SK-MEL-5 (cell line): ENCODE data around the gene NECAB2. TPM values are rescaled to one million over a fixed set of nuclear protein-coding genes. Genes with fewer than 3 reads are reported as not detected.
"Not testable (repeated sequence)": the region's sequence is repeated elsewhere in the genome, so short reads cannot be mapped to it uniquely, and the experiment has no call there.

Experiments used
- DNase-seq: peaks from one replicate; pipeline ENCODE4 v3.0.0-alpha.2; 2016; ENCODE audit warnings: low read depth, low spot score
- in situ Hi-C: cut with HindIII; loops from 2 replicates; pipeline ENCODE4 v1.10.0; 2016; ENCODE audit warnings: low sequenced_read_pairs, high pct_unique_total_duplicates, low pct_unique_long_range_greater_than_20kb
- total RNA-seq: library from RNA; depleted of rRNA; stranded (reverse); fragments of >200 nt; shearing (Covaris generic); gene quantifications from 2 replicates; pipeline ENCODE4 v1.2.3, GENCODE V29; 2014

Gene NECAB2
- total RNA-seq, 1 experiment from 2014 or later = not detected

DNA sequence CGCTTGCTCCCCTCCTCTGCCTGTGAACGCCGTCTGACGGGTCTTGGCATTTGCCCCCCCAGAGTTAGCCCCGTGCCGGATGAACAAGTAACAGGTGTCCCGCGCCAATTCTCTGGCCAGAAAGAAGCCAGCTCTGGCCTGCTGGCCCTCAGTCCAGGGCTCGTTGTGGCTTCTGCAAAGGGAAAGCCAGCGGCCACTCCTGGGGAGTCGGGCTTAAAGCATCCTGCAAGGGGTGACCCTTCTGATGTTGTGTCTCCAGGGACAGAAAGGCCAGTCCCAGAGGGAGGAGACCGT, 33.4 kb upstream of the NECAB2 start:
- in situ Hi-C loops = no loop called here
- DNase-seq = no peak

DNA sequence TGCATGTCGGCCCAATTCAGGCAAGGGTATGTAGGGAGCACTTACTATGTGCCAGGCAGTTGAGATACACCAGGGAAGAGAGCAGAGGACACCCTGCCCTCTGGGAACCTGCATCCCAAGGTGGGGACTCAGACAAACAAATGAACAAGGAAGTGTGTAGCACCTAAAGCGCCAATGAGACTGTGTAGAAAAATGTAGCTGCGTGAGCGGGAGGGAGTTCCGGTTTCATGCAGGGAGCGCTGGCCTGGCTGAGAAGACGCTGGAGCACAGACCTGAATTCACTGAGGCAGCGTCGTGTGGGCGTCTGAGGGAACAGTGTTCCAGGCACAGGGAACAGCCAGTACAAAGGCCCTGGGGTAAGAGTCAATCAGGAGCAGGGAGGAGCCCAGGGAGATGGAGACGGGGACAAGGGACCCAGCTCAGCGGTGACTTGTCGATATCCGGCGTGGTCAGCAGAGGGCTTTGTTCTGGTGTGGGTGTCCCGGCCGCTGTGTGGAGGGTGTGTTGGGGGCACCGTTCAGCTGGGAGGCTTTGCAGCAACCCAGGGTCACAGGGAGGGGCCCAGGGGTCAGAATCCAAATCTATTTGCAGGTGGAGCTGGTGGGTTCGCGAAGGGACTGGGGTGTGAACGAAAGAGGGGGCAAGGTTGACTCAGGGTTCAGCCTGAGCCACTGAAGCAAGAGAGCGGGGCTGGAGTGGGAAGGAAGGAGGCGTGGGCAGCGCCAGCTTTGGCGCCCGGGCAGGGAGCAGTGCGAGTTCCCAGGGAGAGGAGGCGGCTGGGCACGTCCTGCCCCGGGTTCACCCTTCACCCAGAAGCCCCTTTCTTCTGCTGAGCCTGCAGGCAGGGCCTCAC, 32.8 kb upstream of the NECAB2 start:
- in situ Hi-C loops = no loop called here
- no peak for DNase-seq

DNA sequence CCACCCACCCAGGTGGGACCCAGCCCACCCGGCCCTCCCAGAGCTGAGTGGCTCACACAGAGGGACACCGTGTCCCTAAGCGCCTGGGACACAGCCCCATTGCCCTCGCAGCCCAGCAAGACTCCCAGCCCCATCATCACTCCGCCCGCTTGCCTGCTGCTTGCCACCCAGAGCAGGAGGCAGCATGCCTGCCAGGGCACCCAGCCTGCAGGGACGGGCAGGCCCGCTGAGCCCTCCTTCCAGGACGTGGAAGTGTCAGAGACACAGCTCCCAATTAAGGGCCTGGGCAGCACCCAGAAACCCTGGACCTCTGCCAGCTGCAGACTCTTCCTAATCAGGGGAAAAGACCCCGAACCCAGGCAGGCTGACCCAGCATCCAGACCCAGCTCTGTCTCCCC, 32.2 kb upstream of the NECAB2 start:
- DNase-seq = no peak
- in situ Hi-C loops = no loop called here

DNA sequence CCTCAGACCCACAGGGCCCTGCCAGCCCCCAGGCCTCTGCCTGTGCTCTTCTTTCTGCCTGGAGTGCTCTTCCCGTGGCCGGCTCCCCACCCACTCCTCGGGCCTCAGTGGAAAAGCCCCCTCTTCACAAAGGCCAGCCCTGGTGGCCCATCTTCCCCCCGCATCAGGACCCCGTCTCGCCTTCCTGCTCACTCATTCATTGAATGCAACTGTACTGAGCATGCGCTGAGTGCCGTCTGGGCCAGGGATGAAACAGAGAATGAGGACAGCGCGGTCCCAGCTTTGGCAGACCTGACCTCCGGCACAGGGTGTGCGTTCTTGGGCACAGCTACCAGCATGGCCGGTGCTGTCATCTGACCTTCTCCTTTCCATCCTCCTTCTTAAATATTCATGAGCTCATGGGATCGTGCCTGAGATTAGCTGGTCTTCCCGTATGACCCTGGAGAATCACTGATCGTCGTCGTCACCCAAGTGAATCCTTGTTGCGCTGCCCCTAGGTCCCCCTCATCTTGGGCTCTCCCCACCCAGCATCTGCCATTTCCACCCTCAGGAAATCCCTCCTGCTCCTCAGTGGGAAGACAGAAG, 31.4 kb upstream of the NECAB2 start:
- in situ Hi-C loops = no loop called here
- no peak for DNase-seq

DNA sequence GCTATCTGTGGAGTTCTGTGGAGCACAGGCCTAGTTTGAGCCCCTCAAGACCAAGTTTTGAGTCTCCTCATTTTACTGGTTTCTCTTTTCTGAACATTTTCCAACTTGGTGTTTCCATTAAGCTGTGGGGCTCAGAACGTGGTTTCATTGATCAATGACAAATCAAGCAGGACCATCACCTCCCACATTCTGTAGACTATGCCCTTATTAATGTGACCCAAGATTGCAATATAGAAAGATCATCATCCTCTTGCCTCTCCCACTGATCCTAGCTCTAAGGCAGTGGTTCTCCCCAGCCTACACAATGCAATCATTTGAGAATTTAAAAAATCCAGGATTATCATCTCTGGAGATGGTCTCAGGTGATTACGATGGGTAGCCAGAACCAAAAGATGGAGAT, 30.8 kb upstream of the NECAB2 start:
- in situ Hi-C loops = no loop called here
- DNase-seq = no peak

DNA sequence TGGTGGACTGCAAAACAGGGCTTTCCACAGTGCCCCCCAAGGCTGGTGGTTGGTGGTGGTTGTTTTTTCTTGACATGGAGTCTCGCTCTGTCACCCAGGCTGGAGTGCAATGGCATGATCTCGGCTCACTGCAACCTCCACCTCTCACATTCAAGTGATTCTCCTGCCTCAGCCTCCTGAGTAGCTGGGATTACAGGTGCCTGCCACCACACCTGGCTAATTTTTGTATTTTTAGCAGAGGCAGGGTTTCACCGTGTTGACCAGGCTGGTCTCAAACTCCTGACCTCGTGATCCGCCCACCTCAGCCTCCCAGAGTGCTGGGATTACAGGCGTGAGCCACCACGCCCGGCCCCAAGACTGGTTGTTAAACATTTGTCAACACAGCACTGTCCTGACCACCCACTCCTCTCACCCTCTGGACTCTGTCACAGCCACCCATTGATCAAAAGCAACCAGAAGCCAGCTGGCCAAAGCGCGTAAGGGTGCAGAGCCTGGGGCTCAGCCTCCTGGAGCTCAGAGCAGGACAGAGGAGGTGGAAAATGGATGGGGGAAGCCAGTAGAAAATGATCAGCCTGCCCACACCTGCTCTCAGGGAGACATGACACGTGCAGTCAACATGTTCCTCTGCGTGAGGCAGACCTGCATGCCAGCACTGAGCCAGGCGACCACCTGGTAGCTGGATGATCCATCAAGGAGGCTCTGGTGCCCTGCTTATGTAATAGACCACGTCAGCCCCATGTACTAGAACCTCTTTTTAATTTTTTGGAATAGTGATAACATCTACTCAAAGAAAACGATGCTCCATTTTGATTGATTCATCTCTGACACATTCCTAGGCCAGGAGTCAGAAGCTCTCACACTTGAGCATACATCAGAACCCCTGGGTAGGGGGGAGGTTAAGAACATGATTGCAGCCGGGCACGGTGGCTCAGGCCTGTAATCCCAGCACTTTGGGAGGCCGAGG, 29.8 kb upstream of the NECAB2 start:
- no peak for DNase-seq
- in situ Hi-C loops = no loop called here

DNA sequence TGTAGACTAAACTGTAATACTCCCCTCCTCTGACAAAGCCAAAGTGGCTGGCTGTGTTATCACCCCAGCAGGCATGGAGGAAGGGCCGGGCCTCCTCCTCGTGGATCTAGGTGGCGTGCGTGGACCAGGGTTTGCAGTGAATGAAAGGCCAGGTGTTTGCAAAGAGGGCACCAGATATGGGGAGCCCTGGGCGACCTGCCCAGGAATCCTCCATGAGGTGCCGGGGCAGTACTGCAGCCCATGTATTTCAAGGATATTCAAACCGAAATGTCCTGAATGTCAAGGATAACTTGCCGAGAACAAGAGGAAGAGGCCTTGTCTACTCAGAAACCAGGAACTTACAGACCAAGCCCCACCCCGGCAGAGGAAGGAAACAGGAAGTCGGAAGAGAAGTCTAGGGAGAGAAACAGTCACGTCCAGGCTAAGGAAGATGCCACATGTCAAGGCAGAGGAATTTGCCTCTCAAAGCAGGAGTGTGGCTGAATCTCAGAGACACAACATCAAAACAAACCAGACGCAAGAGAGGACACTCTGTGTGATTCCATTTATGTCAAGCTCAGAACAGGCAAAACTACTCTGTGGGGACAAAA, 28.7 kb upstream of the NECAB2 start:
- no peak for DNase-seq
- in situ Hi-C loops = no loop called here

DNA sequence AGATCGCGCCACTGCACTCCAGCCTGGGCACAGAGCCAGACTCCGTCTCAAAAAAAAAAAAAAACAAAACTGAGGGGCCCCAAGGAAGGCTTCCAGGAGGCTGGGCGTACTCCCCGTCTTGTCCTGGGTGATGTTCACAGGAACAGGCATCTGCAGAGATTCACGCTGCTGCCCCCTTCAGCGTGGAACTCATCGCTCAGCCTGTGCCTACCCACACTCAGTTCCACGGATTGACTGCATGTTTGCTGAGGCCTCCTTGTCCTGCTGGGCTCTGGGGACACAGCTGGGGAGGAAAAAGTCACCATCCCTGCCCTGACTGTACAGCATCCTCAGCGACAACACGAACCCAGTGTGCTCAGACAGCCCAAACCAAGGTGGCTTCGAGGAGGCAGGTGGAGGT, 27.9 kb upstream of the NECAB2 start:
- no peak for DNase-seq
- in situ Hi-C loops = no loop called here

DNA sequence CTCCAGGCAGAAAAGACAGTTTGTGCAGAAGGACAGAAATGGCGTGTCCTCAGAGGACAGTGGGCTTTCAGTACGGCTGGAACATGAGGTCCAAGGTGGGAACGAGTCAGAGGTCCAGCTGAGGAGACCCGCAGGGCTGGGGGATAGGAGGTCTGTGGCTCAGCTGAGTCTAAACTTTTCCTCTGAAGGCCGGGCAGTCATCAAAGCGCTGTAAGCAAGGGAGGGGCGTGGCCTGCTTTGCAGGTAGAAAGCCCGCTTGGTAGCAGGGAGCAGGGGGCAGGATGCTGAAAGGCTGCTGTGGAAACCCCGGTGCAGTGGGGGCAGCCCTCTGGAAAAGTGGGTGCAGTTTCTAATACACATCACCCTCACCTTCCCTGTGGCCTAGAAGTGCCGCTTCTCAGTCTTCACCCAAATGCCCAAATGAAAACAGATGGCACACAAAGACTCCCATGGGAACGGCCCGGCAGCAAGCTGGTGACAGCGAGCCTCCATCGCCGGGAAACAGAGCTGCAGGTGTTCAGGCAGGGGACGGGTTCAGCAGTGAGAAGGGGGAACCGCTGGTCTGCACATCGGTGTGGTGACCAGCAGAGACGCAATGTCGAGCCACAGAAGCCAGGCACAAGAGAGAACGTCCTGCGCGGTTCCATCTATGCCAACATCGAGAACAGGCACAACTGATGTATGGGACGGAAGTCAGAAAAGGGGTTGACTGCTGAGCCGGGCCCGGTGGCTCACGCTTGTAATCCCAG, 27.2 kb upstream of the NECAB2 start:
- in situ Hi-C loops = no loop called here

DNA sequence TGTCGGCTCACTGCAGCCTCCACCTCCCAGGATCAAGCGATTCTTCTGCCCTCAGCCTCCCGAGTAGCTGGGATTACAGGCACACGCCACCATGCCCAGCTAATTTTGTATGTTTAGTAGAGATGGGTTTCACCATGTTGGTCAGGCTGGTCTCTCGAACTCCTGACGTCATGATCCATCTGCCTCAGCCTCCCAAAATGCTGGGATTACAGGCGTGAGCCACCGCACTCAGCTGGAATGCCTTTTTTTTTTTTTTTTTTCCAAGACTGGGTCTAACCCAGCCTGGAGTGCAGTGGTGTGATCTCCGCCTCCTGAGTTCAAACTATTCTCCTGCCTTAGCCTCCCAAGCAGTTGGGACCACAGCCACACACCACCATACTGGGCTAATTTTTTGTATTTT, 26.5 kb upstream of the NECAB2 start:
- in situ Hi-C loops = not testable (repeated sequence)

More for the DNA sequence above, 27.2 kb upstream of the NECAB2 start:
- no peak for DNase-seq

DNA sequence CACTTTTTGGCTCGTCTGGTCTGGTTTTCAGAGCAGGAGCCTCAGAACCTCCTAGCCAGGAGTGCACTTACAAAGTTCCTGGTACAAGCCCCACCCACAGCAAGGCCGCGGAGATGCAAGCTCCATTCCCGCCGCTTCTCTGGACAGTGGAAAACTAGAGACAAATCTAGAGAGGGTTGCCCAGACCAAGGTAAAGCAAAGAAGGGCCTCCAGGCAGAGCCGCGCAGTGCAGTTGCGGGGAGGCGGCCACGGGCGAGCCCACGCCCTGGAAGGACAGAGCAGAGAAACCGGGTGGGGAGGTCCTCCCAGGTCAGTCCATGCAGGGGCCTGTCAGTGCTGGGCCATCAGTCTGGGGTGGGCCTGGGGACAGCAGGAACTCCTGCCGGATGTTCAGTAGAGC, 26.0 kb upstream of the NECAB2 start:
- in situ Hi-C loops = no loop called here
- DNase-seq = no peak

More for the DNA sequence above, 26.5 kb upstream of the NECAB2 start:
- DNase-seq = not testable (repeated sequence)

DNA sequence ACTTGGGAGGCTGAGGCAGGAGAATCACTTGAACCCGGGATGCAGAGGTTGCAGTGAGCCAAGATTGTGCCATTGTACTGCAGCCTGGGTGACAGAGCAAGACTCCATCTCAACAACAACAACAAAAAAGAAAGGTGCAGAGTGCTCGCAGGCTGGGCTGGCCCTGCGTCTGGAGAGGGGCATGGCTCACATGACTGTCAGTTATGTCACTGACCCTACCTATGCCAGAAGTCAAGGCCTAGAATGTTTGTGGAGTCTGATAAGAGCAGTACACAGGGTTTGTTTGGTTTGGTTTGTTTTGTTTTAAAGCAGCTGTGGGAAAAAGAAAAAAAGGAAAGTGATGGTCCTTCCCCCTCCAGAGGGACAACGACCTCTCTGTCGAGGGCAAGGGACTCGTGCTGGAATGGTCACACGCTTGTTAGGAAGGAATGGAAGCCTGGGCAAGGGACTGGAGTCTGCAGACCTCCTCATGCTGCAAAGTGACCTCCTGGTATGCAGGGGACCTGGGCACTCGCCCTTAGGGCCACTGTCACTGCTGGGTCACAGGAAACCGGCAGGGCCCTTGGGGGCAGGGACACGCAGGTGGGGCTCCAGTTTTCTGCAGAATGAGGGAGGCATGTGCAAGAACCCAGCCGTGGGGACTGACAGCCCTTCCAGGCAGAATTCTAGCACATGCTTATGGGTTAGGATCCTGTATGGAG, 25.1 kb upstream of the NECAB2 start:
- in situ Hi-C loops = no loop called here
- no peak for DNase-seq

DNA sequence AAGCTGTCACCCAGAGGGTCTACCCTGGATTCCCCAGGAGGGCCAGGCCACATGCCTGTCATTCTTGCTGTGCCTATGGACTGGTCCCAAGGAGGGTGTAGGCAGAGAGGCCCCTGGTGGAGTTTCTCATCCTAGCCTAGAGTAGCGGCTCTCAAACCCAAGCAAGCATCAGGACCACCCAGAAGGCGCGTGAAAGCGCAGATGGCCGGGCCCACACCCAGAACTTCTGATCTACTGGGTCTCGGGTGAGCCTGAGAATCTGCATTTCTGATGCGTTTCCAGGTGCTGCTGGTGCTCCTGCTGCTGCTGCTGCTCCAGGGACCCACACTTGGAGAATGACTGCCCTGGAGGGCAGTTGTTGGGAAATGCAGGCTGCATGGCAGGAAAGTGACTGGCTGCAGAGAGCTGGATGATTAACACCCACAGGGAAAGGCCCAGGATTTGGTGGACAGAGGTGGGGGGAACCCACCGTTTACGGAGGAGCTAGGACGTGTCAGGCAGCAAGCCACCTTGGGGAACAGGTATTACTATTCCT, 24.5 kb upstream of the NECAB2 start:
- in situ Hi-C loops = no loop called here

DNA sequence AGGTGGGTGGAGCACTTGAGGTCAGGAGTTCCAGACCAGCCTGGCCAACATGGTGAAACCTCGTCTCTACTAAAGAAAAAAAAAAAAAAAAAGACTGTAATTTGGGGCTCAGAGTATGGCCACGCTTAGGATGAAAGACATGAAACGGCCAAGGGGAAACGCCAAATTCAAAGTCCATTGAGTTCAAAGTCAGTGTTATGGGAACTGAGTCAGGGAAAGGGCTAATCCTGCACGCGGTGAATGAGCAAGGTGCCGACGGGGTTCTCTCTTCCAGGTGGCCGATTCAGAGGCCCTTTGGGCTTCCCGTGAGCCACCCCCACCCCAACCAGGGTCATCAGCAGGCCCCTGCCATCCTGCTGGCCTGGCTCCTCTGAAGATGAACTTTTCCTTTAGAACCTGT, 22.5 kb upstream of the NECAB2 start:
- in situ Hi-C loops = no loop called here
- DNase-seq = no peak

More for the DNA sequence above, 24.5 kb upstream of the NECAB2 start:
- DNase-seq = no peak

DNA sequence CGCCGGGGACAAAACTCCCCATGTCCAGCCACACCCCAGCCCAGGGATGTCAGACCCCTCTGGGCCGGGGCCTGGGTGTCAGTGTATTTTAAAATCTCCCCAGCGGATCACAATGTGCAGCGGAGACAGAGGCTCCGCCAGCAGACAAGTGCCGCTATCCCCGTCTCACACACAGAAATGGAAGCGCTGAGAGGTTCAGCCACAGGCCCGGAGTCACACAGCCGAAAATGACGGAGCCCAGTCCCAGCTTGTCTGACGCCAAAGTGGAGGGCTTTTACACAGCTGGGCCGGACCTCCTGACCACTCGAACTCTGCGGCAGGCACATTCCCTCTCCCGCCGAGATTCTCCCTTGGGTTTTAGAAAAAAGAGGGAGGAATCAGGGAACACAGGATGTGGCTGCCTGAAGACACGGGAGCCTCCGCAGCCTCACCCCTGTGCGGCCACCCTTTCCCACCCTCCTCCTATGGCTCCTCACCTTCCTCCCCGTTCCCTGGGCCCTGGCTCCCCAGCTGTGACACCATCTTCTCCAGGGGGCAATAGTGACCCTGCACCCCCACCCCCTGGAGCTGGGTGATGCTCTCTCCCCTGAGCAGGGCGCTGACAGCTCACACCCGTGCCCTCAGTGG, 21.8 kb upstream of the NECAB2 start:
- in situ Hi-C loops = no loop called here
- no peak for DNase-seq
